Chondrocyte (in vitro differentiated cells): Measurements from ENCODE around the gene PCYT1B. TPM values are rescaled to one million over a fixed set of nuclear protein-coding genes. Genes with fewer than 3 reads are reported as not detected.

Source experiments
- DNase-seq: peaks from one replicate; pipeline ENCODE4 v3.0.0; 2021; ENCODE audit warnings: mixed read lengths, low spot score
- H3K27ac Mint-ChIP-seq: one replicate; pipeline ENCODE4 v1.8.0; 2021; ENCODE audit warnings: mild to moderate bottlenecking, moderate library complexity, mixed read lengths; ENCODE audit not compliant: unreplicated experiment
- H3K27me3 Mint-ChIP-seq: 2 replicates; pipeline ENCODE4 v1.8.0; 2021; ENCODE audit warnings: low read depth, mixed read lengths
- H3K36me3 Mint-ChIP-seq: 2 replicates; pipeline ENCODE4 v1.8.0; 2021; ENCODE audit warnings: low read depth, mixed read lengths
- H3K4me1 Mint-ChIP-seq: 2 replicates; pipeline ENCODE4 v1.8.0; 2021; ENCODE audit warnings: low read depth, mild to moderate bottlenecking, mixed read lengths
- H3K4me3 Mint-ChIP-seq: one replicate; pipeline ENCODE4 v1.8.0; 2021; ENCODE audit warnings: mild to moderate bottlenecking, moderate library complexity, mixed read lengths; ENCODE audit not compliant: unreplicated experiment
- H3K9me3 Mint-ChIP-seq: 2 replicates; pipeline ENCODE4 v1.8.0; 2021; ENCODE audit warnings: low read depth, mixed read lengths
- CTCF ChIP-seq: fragments of 200-600 bp; sonication (generic); IDR thresholded peaks from 2 replicates; pipeline ENCODE4 v1.5.0; 2021; ENCODE audit warnings: antibody characterized with exemption, mild to moderate bottlenecking, moderate library complexity
- total RNA-seq: library from RNA; stranded (reverse); gene quantifications from 3 replicates; pipeline ENCODE4 v1.2.1, GENCODE V29; 2021

The PCYT1B gene
- total RNA-seq, 1 donor from 2014 or later = 4.5 TPM

- Mint-ChIP-seq H3K9me3 (peaks cover 10% of the 10 kb centered on the region), H3K4me1 (no peaks in the 10 kb centered on the region), H3K27ac (no peak overlapping the region), H3K4me3 (no peak overlapping the region), H3K27me3 (peaks cover 30% of the 10 kb centered on the region), H3K36me3 (peaks cover 3% of the 10 kb centered on the region)
- TF ChIP-seq CTCF = no peak
- DNase-seq = no peak
Observed at GRCh38 chrX:24684048-24684447, 36.9 kb upstream of the PCYT1B start.

DNA sequence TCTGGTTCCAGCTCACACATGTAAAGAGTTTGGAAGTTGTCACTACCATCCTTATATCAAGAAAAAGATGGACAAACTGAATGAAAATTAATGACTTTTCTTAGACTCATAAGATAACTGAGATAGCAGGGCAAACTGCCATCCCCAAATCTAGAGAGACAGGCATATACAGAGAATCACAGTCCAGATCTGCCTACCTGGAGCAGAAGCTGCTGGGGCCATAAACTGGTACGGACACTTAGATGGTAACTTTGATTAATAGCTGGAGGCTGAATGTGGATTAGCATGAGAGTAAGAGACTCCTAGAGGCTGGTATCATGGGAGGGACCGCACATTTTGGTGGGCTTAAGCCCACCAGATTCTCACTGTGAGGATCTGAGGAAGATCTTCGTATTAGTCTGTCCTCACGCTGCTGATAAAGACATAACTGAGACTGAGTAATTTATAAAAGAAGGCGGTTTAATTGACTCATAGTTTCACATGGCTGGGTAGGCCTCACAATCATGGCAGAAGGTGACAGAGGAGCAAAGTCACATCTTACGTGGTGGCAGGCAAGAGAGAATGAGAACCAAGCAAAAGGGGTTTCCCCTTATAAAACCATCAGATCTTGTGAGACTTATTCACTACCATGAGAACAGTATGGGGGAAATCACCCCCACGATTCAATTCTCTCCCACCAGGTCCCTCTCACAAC is 35.7 kb upstream of the PCYT1B start:
- peaks cover 3% of the 10 kb centered on the region for H3K36me3 Mint-ChIP-seq
- no peak for TF ChIP-seq CTCF
- peaks cover 30% of the 10 kb centered on the region for H3K27me3 Mint-ChIP-seq
- H3K4me1 Mint-ChIP-seq = no peaks in the 10 kb centered on the region
- H3K4me3 Mint-ChIP-seq = no peak overlapping the region
- no peak overlapping the region for H3K27ac Mint-ChIP-seq
- H3K9me3 Mint-ChIP-seq = peaks cover 10% of the 10 kb centered on the region
- DNase-seq = no peak

GRCh38 chrX:24676403-24677024 is 29.4 kb upstream of the PCYT1B start:
- peak; percentile 85 for TF ChIP-seq CTCF
- H3K4me3 Mint-ChIP-seq = no peak overlapping the region
- H3K27ac Mint-ChIP-seq = no peak overlapping the region
- no peaks in the 10 kb centered on the region for H3K9me3 Mint-ChIP-seq
- H3K4me1 Mint-ChIP-seq = no peaks in the 10 kb centered on the region
- no peak for DNase-seq
- H3K36me3 Mint-ChIP-seq = no peaks in the 10 kb centered on the region
- peaks cover 10% of the 10 kb centered on the region for H3K27me3 Mint-ChIP-seq

DNA sequence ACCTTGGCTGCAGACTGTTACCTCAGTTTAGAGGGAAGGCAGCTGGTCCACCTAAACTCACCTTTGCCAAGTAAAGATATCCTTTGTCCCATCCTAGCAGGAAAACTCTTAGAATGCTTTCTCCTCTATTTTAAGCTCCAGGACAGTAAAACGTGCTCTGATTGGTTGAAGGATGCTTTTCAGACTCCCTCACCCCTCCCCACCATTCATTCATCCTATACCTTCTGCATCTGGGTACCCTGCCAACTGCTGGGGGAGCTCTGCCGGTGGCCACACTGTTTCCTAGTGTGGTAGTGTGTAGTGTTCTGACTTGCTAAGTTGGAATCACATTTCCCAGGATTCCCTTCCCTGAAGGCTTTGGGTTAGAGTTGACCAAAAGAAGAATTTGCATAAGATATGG is 26.3 kb upstream of the PCYT1B start:
- DNase-seq = no peak
- no peak for TF ChIP-seq CTCF
- H3K27ac Mint-ChIP-seq = no peak overlapping the region
- no peak overlapping the region for H3K4me3 Mint-ChIP-seq
- H3K36me3 Mint-ChIP-seq = no peaks in the 10 kb centered on the region
- H3K27me3 Mint-ChIP-seq = peaks cover 2% of the 10 kb centered on the region
- no peaks in the 10 kb centered on the region for H3K9me3 Mint-ChIP-seq
- no peaks in the 10 kb centered on the region for H3K4me1 Mint-ChIP-seq

DNA sequence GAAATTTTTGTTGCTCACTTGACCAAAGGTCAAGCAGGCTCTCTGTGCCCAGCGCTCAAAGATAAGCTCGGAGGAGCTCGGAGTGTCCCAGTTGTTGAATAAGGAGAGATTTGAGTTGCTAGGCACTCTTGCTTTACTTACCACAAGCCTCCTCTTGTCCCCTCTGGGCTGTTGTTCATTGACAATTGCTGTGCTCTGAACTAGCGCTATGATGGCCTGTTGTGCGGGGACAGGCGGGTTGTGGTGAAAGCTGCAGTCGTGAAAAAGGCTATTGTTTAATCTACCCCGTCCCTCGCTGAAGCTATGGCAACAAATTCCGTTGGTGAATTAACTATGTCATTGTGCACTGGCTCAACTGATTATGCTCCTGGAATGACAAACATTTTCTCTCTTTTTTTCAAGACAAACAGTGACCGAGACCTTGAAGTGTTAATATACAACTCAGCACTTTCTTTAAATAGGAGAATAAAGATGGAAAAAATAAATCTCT is 25.6 kb upstream of the PCYT1B start:
- no peaks in the 10 kb centered on the region for H3K36me3 Mint-ChIP-seq
- DNase-seq = no peak
- no peak overlapping the region for H3K4me3 Mint-ChIP-seq
- H3K27ac Mint-ChIP-seq = no peak overlapping the region
- H3K4me1 Mint-ChIP-seq = peaks cover 6% of the 10 kb centered on the region
- H3K9me3 Mint-ChIP-seq = no peaks in the 10 kb centered on the region
- no peak for TF ChIP-seq CTCF
- H3K27me3 Mint-ChIP-seq = peaks cover 7% of the 10 kb centered on the region
